GM18907 (cell line): ENCODE results near the gene TDO2.
A peak's percentile ranks its signal among the peaks of the same experiment; 100 is the strongest.
"Not testable (repeated sequence)": the region's sequence is repeated elsewhere in the genome, so short reads cannot be mapped to it uniquely, and the experiment has no call there.

Experiments used
- ATAC-seq: cut with Tn5 transposase; IDR thresholded peaks from one replicate; pipeline ENCODE4 v1.9.1; 2021; ENCODE audit warnings: mild to moderate bottlenecking, moderate library complexity; ENCODE audit not compliant: unreplicated experiment

Gene TDO2

DNA sequence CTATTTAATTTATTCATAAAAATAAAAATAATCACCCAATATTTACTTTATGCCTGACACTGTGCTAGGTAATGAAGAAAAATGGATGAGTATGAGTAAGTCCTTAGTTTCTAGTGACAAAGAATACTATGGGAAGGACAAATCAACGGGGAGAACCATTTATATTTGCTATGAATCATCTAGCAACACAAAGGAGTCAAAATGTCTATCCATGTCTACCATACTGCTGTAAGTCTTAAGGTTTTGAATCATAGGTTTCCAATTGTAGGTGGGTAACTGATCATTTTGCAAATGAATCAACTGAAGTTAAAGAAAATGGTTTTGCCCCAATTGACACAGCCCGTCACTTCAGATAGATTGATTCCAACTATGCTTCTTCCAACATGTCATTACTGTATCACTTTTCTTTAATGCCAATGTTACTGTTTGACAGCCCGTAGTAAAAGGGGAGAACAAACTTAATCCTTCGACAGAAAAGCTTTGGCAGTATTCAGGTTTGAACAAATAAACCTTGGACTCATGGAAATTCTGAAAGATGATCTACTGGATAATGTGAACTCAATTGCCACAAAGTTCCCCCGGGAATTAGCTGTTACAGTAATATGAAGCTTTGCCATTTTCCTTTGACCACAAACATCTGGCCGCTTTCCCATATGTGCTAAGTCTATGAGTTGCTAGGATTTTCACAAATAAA is 3.2 kb downstream of the TDO2 start:
- ATAC-seq: no peak

DNA sequence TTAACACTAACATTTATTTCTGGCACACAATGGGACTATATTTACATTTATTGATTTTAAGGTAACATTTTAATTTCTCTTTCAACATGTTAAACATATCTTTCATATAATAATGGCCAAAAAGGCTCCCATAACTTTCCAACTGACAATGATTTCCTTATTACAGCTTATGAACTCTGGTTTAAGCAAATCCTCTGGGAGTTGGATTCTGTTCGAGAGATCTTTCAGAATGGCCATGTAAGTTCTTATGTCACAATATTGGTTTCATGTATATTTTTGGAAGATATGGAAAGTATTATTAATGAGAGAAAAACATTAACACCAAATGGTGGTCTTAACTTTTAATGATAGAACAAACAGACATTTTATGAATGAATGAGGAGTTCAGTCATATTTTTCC is 4.1 kb downstream of the TDO2 start:
- no peak for ATAC-seq

DNA sequence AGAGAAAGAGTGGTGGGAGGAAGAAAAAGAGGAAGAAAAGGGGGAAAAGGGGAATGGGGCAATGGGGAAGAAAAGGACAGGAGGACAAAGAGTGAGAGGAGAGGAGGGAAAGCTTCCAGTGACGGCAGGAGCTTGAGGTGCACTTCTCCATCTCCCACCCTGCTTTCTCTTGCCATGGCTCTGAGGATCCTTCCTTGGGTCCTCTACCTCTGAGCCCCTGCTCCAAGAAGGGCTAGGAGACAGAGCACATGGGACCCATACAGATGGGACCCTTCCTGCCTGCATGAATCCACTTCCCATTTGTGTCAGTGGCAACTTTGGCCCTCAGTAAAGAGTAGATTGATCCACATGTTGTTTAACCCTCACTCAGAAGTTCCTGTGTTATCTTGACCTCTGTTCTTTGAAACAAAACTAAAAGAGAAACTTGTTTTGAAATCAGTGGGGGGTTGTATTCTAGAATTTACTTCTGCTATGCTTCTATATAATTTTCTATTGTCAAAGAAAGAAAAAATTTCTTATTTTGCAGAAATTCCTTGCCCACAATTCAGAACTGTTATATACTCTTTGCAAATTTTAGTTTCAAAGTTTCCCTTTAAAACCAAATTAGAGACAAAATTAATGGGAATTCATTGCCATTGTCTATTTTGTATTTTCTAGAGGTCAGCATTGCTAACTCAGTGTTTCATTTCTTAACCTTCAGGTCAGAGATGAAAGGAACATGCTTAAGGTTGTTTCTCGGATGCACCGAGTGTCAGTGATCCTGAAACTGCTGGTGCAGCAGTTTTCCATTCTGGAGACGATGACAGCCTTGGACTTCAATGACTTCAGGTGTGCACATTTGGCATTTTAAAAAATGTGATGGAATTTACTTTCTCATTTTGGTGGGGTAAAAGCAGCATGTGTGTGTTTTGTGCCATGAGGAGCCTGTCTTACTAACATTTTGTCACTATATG is 5.0 kb downstream of the TDO2 start:
- peak; percentile 61 for ATAC-seq

DNA sequence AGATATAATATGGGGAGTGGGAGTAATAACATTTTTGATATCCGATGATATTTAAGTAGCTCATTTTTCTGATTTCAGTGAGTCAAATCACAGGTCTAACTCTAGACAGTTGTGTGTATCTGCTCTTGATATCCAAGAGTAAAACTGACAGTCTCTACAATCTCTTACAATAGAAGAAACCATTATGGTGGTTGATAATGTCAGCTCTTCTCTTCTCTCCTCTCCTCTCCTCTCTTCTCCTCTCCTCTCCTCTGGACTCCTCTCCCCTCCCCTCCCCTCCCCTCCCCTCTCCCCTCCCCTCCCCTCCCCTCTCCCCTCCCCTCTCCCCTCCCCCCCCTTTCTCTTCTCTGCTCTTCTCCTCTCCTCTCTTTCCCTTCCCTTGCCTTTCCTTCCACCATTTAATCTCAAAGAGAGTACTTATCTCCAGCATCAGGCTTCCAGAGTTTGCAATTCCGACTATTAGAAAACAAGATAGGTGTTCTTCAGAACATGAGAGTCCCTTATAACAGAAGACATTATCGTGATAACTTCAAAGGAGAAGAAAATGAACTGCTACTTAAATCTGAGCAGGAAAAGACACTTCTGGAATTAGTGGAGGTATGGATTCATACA is 6.2 kb downstream of the TDO2 start:
- no peak for ATAC-seq

DNA sequence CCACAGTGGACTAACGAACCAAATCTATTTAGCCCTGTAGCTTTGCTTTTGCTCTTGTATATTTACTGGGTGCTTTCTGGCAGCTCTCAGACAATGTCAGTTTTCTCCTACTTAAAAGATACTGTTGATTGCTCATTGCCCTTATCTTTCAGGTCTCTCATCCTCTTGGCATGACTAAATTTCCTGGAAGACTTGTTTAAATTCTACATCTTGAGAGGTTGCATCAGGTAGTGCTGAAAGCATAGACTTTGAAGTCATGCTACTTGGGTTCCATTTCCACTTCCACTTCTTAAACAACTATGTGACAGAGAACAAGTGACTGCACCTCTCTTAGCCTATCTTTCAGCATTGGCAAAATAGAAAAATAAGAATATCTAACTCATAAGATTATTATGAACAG is 8.4 kb downstream of the TDO2 start:
- no peak for ATAC-seq

DNA sequence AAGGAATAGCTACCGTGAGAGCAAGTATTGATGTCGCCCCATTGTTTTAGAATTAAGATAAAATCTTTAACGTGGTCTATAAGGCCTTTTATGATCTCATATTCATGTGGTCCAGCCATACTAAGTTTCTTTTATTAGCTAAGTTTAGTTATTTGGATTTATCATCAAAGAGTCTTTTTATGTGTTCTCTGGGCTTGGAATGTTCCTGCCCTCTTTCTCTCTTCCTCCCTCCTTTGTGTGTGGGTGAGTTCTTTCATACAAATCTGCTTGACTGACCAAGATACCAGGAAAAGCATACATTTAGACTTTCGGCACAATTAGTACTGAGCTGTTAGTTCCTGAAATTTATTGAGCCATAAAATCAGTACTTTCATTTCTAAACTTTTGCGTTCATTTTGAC is 11.3 kb downstream of the TDO2 start:
- no peak for ATAC-seq

DNA sequence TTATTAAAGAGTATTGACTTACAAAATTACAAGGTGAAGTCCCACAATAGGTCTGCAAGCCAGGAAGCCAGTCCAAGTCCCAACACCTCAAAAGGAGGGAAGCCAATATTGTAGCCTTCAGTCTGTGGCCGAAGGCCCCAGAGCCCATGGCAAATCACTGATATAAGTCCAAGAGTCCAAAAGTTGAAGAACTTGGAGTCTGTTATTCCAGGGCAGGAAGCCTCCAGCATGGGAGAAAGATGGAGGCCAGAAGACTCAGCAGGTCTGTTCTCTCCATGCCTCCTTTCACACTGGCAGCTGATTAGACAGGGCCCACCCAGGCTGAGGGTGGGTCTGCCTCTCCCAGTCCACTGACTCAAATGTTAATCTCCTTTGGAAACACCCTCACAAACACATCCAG is 18.1 kb downstream of the TDO2 start:
- ATAC-seq: no peak

DNA sequence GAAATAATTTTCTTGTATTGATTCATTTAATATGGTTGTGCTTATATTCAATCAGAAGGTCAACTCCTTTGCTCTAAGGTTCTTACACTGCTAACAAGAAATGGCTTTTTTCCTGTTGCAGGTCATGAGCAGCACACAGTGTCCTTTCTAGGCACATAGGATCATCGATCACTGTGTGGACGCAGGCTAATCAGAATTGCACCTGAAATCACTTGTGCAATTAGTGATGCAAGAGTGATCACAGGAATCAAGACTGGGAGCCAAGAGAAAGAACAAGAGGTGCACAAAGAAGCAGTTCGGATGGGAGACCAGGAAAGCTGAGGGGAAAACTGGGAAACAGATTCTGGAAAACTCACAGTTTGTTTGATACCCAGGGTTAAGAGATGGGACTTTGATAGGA is 21.1 kb downstream of the TDO2 start:
- no peak for ATAC-seq

DNA sequence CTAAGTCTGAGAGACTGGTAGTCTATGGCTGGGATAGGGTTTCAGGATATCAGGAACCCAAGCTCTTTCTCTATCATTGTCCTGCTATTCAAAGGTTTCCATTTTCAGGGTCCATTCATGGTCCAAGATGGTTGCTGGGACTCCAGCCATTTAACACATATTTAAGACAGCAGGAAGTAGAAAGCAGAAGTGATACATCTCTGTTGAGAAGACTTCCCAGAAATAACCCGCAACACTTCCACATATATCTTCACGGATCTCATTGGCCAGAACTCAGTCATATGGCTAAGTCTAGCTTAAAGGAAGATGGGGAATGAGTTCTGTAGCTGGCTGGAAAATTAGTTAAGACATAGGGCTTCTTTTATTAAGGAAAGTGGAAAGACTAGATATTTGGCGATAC is 26.3 kb downstream of the TDO2 start:
- no peak for ATAC-seq

DNA sequence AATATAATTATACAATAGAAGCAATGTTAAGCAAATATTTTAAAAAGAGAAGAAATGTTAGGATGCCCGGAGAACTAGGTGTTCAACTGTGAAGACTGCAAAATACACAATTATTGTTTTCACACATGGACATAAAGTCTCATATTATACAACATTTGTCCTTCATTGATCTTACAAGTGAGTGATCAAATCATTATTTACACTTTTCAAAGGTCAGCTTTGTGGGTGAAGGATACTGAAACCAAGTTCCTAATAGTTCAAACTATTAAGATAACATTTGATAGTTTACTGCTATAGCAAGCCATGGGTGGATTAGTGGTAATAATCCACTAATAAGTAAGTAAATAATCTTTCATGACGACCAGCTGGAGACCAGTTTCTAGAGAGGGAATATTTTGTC is 26.8 kb downstream of the TDO2 start:
- no peak for ATAC-seq

DNA sequence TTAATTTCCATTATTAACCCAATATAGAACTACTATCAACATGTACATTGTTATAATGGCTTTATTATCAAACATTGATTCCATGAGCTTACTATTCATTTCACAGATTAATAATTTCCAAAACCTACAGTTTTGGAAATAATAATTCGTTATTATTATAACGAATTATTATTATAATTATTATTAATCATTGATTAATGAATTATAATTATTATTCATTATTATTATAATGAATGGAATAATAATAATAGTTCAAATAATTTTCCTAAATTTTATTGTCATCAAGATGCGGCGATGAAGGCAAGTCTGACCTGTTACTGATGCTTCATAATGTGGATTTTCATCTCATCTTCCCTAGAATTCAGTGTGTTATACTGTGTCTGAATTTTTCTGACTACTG is 28.1 kb downstream of the TDO2 start:
- ATAC-seq: no peak

DNA sequence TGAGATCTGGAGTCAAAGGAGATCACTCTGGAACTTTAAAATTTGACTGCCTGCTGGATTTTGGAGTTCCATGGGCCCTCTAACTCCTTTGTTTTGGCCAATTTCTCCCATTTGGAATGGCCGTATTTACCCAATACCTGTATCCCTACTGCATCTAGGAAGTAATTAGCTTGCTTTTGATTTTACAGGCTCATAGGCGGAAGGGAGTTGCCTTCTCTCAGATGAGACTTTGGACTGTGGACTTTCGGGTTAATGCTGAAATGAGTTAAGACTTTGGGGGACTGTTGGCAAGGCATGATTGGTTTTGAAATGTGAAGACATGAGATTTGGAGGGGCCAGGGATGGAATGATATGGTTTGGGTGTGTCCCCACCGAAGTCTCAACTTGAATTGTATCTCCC is 31.1 kb downstream of the TDO2 start:
- ATAC-seq: not testable (repeated sequence)

DNA sequence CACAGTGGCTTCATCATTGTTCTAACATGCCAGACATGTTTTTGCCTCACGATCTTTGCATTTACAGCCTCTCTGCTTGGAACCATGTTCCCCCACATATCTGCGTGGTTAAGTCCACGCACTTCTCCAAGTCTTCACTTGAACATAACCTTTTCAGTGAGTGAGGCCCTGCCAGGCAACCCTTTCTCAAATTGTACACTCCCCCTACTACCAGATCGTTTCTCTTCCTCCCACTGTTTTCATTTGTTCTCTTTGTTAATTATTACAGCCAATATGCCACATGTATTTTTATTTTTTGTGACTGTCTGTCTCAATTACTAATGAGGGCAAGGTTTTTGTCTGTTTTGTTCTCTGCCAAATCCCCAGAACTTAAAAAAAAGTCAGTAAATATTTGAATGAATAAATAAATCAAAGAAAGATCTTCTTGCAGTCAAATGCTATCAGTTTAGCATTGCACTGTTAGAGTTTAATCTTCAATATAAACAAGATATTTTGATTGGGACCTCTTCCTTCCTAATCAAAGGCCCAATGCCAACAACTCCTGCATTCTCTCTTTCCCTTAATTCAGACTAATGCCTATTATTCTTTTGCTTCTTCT is 32.0 kb downstream of the TDO2 start:
- no peak for ATAC-seq

DNA sequence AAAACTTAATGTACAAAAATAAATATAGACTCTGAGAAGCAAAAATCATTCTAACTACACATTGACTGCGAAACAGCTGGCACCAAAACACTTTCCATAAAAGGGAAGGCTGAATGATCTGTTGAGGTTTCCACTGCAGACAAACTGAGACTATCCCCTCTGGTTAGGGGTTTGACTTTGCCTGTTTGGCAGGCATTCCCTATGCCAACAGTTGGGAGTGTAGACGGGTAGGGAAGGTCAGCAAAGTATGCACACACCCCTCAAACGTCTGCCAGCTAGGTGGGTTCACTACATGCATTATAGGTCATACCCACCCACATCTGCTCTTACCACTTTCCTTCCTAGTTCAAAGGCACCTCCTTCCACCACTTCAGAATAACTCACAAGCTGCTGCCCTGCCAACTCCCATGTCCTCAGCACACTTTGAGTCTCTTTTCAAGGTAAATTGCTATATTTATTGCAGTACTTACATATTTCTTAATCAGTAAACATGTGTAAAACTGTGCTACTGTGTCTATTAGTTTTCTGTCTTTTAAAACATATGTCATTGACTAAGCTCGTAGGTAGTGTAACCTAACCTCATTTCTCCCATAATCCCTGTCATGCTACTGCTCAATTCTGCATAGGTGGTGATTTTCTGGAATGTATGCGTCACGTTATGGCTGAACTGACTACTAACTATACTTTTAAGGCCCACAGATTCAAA is 37.7 kb downstream of the TDO2 start:
- ATAC-seq: no peak

DNA sequence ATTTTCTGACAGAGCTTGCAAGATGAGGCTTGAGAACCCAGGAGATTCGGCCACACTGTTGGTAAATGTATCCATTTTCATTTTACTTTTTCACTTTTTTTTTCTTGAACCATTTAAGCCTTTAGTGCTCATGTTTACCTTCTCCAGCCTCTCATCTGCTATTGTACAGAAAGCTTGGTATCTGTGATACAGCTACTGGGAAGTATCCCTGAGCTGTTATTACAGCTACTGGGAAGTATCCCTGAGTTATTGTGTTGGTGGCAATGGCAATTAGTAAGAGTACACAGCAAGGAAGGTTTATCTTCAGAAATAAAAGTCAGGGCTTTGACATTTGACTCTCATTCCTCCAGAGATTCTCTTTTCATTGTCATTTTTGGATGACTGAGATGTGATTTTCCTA is 38.3 kb downstream of the TDO2 start:
- ATAC-seq: no peak

DNA sequence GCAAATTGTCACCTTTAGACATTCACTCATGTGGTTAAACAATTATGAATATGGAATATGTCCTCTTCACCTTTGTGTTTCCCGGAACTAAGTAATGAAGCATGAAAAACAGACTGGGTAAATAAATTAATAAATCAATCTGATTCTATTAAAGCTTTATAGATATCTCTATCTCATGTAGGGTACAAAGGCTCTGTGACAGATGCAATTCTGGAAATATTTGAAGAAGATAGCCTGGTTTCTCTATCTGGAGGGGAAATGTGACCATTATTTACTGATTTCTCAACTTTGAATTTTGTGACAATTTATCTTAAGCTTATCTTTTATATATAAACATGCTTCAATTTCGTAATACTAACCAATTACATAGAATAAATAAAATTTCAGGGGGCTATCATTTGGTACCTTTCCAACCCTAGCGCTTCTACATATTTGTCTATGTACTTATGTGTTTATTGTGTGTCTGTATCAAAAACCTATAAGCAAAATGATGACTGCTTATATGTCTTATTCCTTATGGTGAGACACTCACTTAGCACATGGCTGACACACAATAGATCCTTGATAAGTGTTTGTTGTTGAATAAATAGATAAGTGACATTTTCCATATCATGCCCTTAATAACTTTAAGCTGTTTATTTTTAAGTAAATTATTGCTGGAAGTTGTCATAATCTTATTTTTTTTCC is 40.3 kb downstream of the TDO2 start:
- no peak for ATAC-seq

DNA sequence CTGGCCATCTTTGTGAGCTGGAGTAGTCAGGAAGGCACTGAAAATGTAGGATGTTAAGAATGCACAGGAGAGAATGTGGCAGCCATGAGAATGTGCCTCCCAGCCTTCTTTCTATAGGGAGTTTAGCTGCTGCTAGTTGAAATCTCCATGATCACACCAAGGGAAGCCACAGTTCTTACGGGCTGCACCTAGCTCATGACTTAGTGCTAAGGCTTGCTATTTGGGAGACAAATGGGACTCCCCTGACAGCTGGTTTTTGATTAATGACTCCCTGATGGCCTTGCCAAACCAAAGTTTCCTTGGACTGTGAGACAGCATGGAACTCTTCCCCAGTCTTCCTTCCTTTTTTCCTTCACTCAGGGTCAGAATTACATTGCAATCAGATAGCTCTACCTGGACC is 41.0 kb downstream of the TDO2 start:
- ATAC-seq: no peak

DNA sequence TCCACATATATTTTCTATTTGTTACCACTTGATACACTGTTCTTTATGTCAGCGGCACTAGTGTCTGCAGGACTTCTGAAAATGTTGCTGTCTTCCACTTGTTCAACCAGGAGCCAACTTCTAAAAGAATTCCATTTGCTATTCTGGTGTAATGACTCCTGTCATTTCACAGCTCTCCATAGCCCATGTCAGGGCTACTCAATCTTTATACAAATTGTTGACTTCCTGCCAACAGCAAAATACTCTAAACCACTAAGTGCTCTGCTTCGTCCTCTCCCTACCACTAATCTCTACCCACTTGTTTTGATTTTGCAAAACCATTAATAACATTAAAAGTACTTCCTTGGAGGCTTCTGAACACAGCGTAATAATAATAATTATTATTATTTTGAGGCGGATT is 43.0 kb downstream of the TDO2 start:
- no peak for ATAC-seq

DNA sequence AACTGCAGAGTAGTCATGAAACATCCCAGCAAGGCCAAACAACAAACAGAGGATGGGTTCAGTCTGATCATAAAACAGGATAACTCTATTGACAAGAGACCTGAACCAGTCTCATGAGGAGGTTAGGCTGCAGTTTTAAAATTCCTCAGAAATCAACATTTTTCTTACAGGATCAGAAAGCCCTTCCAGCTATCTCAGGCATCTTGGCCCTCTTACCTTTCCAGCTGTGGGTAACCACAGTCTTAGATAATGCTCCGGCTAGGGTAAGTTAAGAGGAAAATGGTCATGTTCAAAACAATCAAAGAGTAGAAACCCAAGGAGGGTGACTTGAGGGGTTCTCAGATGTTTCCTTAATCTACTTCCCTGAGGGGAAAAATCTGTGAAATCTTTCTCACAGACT is 45.0 kb downstream of the TDO2 start:
- no peak for ATAC-seq

DNA sequence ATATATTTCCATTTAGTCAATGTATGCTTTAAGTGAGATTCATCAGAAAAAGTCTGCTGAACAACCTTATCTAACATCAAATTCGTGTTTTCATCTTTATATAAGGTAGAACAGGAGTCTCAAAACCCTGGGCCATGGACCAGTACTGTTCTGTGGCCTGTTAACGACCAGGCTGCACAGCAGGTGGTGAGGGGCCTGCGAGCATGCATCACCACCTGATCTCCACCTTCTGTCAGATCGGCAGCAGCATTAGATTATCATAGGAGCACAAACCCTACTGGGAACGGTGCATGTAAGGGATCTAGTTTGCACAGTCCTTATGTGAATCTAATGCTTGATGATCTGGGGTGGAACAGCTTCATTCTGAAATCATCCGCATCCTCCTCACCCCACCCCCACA is 47.0 kb downstream of the TDO2 start:
- no peak for ATAC-seq
